ENCODE results near the gene SYT17.

Gene SYT17

DNA sequence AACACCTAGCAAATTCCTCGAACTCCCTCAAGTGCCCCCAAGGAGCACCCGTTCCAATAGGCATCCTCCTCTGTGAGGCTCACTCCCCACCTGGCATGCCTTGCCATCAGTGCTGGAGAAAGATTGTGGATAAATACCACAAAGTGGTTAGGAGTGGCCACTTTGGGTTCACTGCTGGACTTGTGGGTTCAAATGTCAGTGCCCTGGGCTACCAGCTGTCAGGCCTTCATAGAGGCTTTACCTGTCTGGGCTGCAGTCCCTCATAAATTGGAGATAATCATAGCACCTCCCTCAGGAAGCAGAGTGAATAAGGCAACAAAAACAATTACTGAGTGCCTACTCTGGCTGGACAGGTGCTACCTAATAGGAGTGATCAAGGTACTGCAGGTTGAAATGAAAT is 1.5 kb upstream of the SYT17 start:
- no peak overlapping the region for H3K4me3 ChIP-seq (ENCODE audit: low read depth, low read length)
- DNase-seq (ENCODE audit: low read depth), result no peak
- TF ChIP-seq, protein P1, sequence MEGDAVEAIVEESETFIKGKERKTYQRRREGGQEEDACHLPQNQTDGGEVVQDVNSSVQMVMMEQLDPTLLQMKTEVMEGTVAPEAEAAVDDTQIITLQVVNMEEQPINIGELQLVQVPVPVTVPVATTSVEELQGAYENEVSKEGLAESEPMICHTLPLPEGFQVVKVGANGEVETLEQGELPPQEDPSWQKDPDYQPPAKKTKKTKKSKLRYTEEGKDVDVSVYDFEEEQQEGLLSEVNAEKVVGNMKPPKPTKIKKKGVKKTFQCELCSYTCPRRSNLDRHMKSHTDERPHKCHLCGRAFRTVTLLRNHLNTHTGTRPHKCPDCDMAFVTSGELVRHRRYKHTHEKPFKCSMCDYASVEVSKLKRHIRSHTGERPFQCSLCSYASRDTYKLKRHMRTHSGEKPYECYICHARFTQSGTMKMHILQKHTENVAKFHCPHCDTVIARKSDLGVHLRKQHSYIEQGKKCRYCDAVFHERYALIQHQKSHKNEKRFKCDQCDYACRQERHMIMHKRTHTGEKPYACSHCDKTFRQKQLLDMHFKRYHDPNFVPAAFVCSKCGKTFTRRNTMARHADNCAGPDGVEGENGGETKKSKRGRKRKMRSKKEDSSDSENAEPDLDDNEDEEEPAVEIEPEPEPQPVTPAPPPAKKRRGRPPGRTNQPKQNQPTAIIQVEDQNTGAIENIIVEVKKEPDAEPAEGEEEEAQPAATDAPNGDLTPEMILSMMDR (IDR thresholded peaks at IDR 0.05; ENCODE audit: low read depth, low read length), result no peak
- TF ChIP-seq POLR2A (IDR thresholded peaks at IDR 0.05; ENCODE audit: extremely low read depth, insufficient read length) (no peak), MAX (IDR thresholded peaks at IDR 0.05; ENCODE audit: low read depth, low read length) (no peak), MYC (IDR thresholded peaks at IDR 0.05; ENCODE audit: low read depth, low read length) (no peak)

DNA sequence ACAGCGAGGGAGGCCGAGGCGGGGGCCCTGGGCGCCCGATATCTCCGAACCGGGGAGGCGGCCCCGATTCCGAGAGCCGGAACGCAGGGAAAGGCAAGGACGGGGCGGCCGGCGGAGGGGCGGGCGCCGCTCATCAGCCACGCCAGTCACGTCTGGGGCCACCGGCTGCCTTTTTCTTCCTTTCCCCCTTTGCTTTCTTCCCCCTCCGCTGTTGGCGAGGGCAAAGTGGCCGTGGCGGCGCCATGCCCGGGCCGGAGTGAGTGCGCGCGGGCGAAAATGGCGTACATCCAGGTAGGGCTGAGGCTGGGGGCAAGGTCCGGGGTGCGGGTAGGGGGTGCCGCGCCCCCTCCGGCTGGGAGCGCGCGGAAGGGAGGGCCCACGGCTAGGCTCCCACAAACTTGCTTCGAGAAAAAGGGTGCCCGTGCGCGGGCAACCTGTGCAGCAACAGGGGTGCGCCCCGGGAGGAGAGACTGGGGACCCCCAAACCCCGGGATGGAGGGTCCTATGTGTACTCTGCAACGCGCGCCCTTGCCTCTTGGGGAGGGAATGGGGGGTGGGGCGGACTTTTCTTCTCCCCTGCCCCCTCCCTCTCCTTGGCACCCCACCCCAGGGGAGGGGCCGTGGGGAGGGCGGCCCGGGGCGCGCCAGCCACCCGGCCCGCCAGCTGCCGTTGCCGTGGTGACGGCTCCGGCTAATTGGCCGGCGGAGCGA is 486 bp downstream of the SYT17 start:
- TF ChIP-seq MYC (IDR thresholded peaks at IDR 0.05; ENCODE audit: low read depth, low read length) (no peak), MAX (IDR thresholded peaks at IDR 0.05; ENCODE audit: low read depth, low read length) (no peak), POLR2A (IDR thresholded peaks at IDR 0.05; ENCODE audit: extremely low read depth, insufficient read length) (no peak)
- TF ChIP-seq, protein P1 (IDR thresholded peaks at IDR 0.05; ENCODE audit: low read depth, low read length), result no peak
- no peak for DNase-seq (ENCODE audit: low read depth)
- H3K4me3 ChIP-seq (ENCODE audit: low read depth, low read length), result no peak overlapping the region

DNA sequence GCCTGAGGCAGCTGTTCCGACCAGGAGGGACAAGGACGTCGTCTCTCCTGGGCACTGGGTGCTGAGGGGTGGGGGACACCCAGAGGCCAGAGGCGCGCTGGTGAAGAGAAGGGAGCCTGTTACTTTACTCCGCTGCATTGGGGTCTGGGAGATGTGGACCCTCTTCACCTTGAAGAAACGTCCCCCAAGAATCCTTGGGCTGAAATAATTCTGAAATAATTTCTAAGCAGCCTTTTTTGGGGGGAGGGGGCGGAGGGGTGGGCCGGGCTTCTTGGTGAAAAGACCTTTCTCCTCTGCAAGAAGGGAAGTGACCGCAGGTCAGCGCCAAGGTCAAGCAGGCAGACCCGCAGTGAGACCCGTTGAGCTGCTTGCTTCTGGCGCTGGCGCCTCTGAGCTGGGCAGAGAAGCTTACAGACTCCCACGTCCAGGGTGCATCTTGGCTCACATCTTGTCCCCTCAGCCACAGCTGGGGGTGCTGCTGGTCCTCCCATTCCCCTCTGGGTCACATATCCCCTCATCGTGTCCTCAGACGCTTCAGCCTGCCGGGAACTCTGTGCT is 1.1 kb downstream of the SYT17 start:
- TF ChIP-seq MAX (IDR thresholded peaks at IDR 0.05; ENCODE audit: low read depth, low read length), result no peak
- no peak for TF ChIP-seq MYC (IDR thresholded peaks at IDR 0.05; ENCODE audit: low read depth, low read length)
- TF ChIP-seq, protein P1 (IDR thresholded peaks at IDR 0.05; ENCODE audit: low read depth, low read length), result no peak
- TF ChIP-seq POLR2A (IDR thresholded peaks at IDR 0.05; ENCODE audit: extremely low read depth, insufficient read length), result no peak
- H3K4me3 ChIP-seq (ENCODE audit: low read depth, low read length), result no peak overlapping the region
- DNase-seq (ENCODE audit: low read depth), result no peak

DNA sequence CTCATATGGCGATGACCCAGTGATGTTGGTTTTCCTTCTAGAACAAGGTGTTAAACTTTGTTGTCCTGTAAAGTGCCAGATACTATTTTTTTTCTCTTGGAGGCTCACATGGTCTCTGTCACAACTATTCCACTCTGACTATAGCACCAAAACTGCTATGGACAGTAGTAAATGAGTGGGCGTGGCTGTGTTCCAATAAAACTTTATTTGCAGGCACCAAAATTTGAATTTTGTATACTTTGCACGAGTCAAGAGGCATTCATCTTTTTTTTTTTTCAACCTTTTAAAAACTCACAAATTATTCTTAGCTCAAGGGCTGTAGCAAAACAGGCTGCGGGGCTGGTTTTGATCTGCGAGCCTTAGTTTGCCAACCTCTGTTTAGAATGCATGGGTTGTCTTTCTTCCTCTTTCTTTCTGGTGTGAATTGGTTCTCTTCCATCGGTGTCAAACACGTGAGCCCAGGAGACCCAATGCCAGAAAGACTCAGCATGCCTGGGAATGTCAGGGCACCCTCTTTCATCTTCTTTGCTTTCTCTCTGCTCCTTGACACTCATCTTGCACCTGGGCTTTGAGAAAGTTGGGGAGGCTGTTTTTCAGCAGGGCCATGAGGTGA is 2.1 kb downstream of the SYT17 start:
- DNase-seq (ENCODE audit: low read depth), result no peak
- H3K4me3 ChIP-seq (ENCODE audit: low read depth, low read length), result no peak overlapping the region
- TF ChIP-seq POLR2A (IDR thresholded peaks at IDR 0.05; ENCODE audit: extremely low read depth, insufficient read length) (no peak), MYC (IDR thresholded peaks at IDR 0.05; ENCODE audit: low read depth, low read length) (no peak), MAX (IDR thresholded peaks at IDR 0.05; ENCODE audit: low read depth, low read length) (no peak)
- TF ChIP-seq, protein P1 (IDR thresholded peaks at IDR 0.05; ENCODE audit: low read depth, low read length), result no peak

- H3K4me3 ChIP-seq (ENCODE audit: low read depth, low read length), result no peak overlapping the region
- DNase-seq (ENCODE audit: low read depth), result no peak
- TF ChIP-seq POLR2A (IDR thresholded peaks at IDR 0.05; ENCODE audit: extremely low read depth, insufficient read length), result no peak
- no peak for TF ChIP-seq MAX (IDR thresholded peaks at IDR 0.05; ENCODE audit: low read depth, low read length)
- TF ChIP-seq MYC (IDR thresholded peaks at IDR 0.05; ENCODE audit: low read depth, low read length), result no peak
- TF ChIP-seq, protein P1 (IDR thresholded peaks at IDR 0.05; ENCODE audit: low read depth, low read length), result no peak
Measured at GRCh38 chr16:19172098-19172780, 4.2 kb downstream of the SYT17 start.

Measured in NB4 (cell line).